ENCODE measurements around the gene CD3G. TPM values are rescaled to one million over a fixed set of nuclear protein-coding genes. Genes with fewer than 3 reads are reported as not detected.
A peak's percentile ranks its signal among the peaks of the same experiment; 100 is the strongest.
"Not testable (repeated sequence)": the region's sequence is repeated elsewhere in the genome, so short reads cannot be mapped to it uniquely, and the experiment has no call there.

CD3G gene
- total RNA-seq (2014; rRNA removed; shearing (Covaris generic)) = not detected in 2 replicates

- DNase-seq (ENCODE audit: low spot score) = no peak
Observed at GRCh38 chr11:118343981-118344515, at the start of gene CD3G. TSS of gene CD3G (plus strand) at chr11:118344344. CDS start at chr11:118344424, 80 bp downstream.

- DNase-seq (ENCODE audit: low spot score) = no peak
Observed at GRCh38 chr11:118295199-118295598, 48.9 kb upstream of the CD3G start.

GRCh38 chr11:118295815-118296454 lies 48.2 kb upstream of the CD3G start:
- peak; percentile 37 for DNase-seq (ENCODE audit: low spot score)

- no peak for DNase-seq (ENCODE audit: low spot score)
Observed at GRCh38 chr11:118301600-118302195, 42.4 kb upstream of the CD3G start.

- no peak for DNase-seq (ENCODE audit: low spot score)
Observed at GRCh38 chr11:118304227-118304567, 39.9 kb upstream of the CD3G start.

GRCh38 chr11:118304568-118305248 lies 39.4 kb upstream of the CD3G start, which contains the start of gene CD3E:
TSS of gene CD3E (plus strand) at chr11:118304730. CDS start at chr11:118304953, 223 bp downstream.
- DNase-seq (ENCODE audit: low spot score) = no peak

GRCh38 chr11:118305726-118306125 lies 38.4 kb upstream of the CD3G start:
- DNase-seq (ENCODE audit: low spot score) = no peak

- no peak for DNase-seq (ENCODE audit: low spot score)
Observed at GRCh38 chr11:118306556-118306955, 37.6 kb upstream of the CD3G start.

- not testable (repeated sequence) for DNase-seq (ENCODE audit: low spot score)
Observed at GRCh38 chr11:118308995-118309528, 35.1 kb upstream of the CD3G start.

GRCh38 chr11:118310271-118310670 lies 33.9 kb upstream of the CD3G start:
- no peak for DNase-seq (ENCODE audit: low spot score)

GRCh38 chr11:118310781-118311485 lies 33.2 kb upstream of the CD3G start:
- DNase-seq (ENCODE audit: low spot score) = no peak

- no peak for DNase-seq (ENCODE audit: low spot score)
Observed at GRCh38 chr11:118311518-118311917, 32.6 kb upstream of the CD3G start.

GRCh38 chr11:118312328-118312727 lies 31.8 kb upstream of the CD3G start:
- DNase-seq (ENCODE audit: low spot score) = no peak

GRCh38 chr11:118313242-118313641 lies 30.9 kb upstream of the CD3G start:
- no peak for DNase-seq (ENCODE audit: low spot score)

GRCh38 chr11:118314988-118315411 lies 29.1 kb upstream of the CD3G start:
- no peak for DNase-seq (ENCODE audit: low spot score)

GRCh38 chr11:118318124-118318523 lies 26.0 kb upstream of the CD3G start:
- DNase-seq (ENCODE audit: low spot score) = no peak

GRCh38 chr11:118318581-118319336 lies 25.4 kb upstream of the CD3G start:
- DNase-seq (ENCODE audit: low spot score) = no peak

GRCh38 chr11:118319337-118319707 lies 24.8 kb upstream of the CD3G start:
- no peak for DNase-seq (ENCODE audit: low spot score)

- DNase-seq (ENCODE audit: low spot score) = no peak
Observed at GRCh38 chr11:118320515-118320914, 23.6 kb upstream of the CD3G start.

- no peak for DNase-seq (ENCODE audit: low spot score)
Observed at GRCh38 chr11:118321386-118322082, 22.6 kb upstream of the CD3G start.

GRCh38 chr11:118322721-118323120 lies 21.4 kb upstream of the CD3G start:
- DNase-seq (ENCODE audit: low spot score) = no peak

Data from H4 (cell line).